Panc1 (cell line): Measurements from ENCODE around the gene TRIM43B.
"Not testable (repeated sequence)": the region's sequence is repeated elsewhere in the genome, so short reads cannot be mapped to it uniquely, and the experiment has no call there.

Source experiments
- CTCF ChIP-seq: fragments of 450-650 bp; IDR thresholded peaks from 2 replicates; pipeline ENCODE4 v1.5.1; 2017; ENCODE audit warnings: mild to moderate bottlenecking
- TCF7L2 ChIP-seq: IDR thresholded peaks from 2 replicates; pipeline ENCODE4 v1.6.1; 2011; ENCODE audit warnings: mild to moderate bottlenecking, low read depth, low read length, inconsistent platforms

- TF ChIP-seq CTCF, TCF7L2: not testable (repeated sequence)
Measured at GRCh38 chr2:95442474-95443099, 42.0 kb downstream of the TRIM43B start.
